ENCODE data around the gene BIN2. TPM values are rescaled to one million over a fixed set of nuclear protein-coding genes. Genes with fewer than 3 reads are reported as not detected.
"Not testable (repeated sequence)": the region's sequence is repeated elsewhere in the genome, so short reads cannot be mapped to it uniquely, and the experiment has no call there.

The BIN2 gene
- total RNA-seq, 3 donors from 2014 or later (not counting 1 experiment from before 2014, with no cell fraction given): 443 to 495 (median 478) TPM

DNA sequence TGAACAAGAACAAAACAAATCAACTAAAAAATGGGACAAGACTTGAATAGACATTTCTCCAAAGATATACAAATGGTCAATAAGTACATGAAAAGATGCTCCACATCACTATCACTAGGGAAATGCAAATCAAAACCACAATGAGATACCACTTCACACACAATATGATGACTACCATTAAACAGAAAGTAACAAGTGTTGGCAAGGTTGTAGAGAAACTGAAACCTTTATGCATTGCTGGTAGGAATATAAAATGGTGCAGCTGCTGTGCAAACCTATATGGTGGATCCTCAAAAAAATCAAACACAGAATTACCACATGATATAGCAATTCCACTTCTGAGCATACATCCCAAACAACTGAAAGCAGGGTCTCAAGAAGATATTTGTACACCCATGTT is 59.0 kb downstream of the BIN2 start:
- Histone ChIP-seq H3K27me3 (ENCODE audit: control insufficient read depth, insufficient read depth, low read length) (no peaks in the 10 kb centered on the region), H3K4me1 (ENCODE audit: control insufficient read depth, insufficient read depth, low read length) (peaks cover 23% of the 10 kb centered on the region), H3K27ac (ENCODE audit: low read length) (peak overlapping the region; percentile 59), H3K4me3 (ENCODE audit: low read length) (no peak overlapping the region), H3K9me3 (ENCODE audit: control insufficient read depth, insufficient read depth, low read length) (no peaks in the 10 kb centered on the region), H3K36me3 (ENCODE audit: control insufficient read depth, insufficient read depth, low read length) (no peaks in the 10 kb centered on the region)
- H3K27ac Mint-ChIP-seq: peak overlapping the region; percentile 92 to 93
- DNase-seq: peak in 1 of 2 donors; percentile 67
- peak overlapping the region; percentile 86 for H3K4me3 Mint-ChIP-seq
- H3K27me3 Mint-ChIP-seq (ENCODE audit: low read depth in 2 of 2): no peaks in the 10 kb centered on the region
- peaks cover 28 to 41% of the 10 kb centered on the region in 2 donors for H3K4me1 Mint-ChIP-seq
- intact Hi-C loops (cut with micrococcal nuclease): loop anchor here (5.0 kb wide), 3 partner anchors 47 to 77 kb away; no protein-coding TSS in a partner anchor
- peak; percentile 85 to 86 (median 85) for ATAC-seq
- TF ChIP-seq, protein P1, sequence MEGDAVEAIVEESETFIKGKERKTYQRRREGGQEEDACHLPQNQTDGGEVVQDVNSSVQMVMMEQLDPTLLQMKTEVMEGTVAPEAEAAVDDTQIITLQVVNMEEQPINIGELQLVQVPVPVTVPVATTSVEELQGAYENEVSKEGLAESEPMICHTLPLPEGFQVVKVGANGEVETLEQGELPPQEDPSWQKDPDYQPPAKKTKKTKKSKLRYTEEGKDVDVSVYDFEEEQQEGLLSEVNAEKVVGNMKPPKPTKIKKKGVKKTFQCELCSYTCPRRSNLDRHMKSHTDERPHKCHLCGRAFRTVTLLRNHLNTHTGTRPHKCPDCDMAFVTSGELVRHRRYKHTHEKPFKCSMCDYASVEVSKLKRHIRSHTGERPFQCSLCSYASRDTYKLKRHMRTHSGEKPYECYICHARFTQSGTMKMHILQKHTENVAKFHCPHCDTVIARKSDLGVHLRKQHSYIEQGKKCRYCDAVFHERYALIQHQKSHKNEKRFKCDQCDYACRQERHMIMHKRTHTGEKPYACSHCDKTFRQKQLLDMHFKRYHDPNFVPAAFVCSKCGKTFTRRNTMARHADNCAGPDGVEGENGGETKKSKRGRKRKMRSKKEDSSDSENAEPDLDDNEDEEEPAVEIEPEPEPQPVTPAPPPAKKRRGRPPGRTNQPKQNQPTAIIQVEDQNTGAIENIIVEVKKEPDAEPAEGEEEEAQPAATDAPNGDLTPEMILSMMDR (IDR thresholded peaks at IDR 0.05): no peak
- peaks cover 0 to 3% of the 10 kb centered on the region in 2 donors for H3K9me3 Mint-ChIP-seq
- H3K36me3 Mint-ChIP-seq: no peaks in the 10 kb centered on the region

DNA sequence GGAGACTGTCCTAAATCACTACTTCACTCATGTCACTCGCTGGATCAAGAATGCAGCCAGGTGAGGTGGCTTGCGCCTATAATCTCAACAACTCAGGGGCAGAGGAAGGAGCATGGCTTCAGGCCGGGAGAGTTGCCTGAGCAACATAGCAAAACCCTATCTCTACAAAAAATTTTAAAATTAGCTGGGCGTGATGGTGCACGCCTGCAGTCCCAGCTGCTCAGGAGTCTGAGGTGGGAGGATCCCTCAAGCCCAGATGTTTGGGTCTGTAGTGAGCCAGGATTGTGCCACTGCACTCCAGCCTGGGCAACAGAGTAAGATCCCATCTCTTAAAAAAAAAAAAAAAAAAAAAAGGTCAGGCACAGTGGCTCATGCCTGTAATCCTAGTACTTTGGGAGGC is 59.7 kb downstream of the BIN2 start:
- ATAC-seq: no peak
- peaks cover 0 to 3% of the 10 kb centered on the region in 2 donors for H3K9me3 Mint-ChIP-seq
- H3K9me3 ChIP-seq (ENCODE audit: control insufficient read depth, insufficient read depth, low read length): no peaks in the 10 kb centered on the region
- no peak overlapping the region for H3K4me3 Mint-ChIP-seq
- DNase-seq: no peak
- no peaks in the 10 kb centered on the region for H3K27me3 Mint-ChIP-seq (ENCODE audit: low read depth in 2 of 2)
- WGBS (ENCODE audit: insufficient coverage): 99% methylated on average over 5 of the region's 5 CpGs
- peaks cover 26 to 38% of the 10 kb centered on the region in 2 donors for H3K4me1 Mint-ChIP-seq
- no peaks in the 10 kb centered on the region for H3K36me3 ChIP-seq (ENCODE audit: control insufficient read depth, insufficient read depth, low read length)
- peak overlapping the region; percentile 92 to 93 for H3K27ac Mint-ChIP-seq
- no peaks in the 10 kb centered on the region for H3K27me3 ChIP-seq (ENCODE audit: control insufficient read depth, insufficient read depth, low read length)
- TF ChIP-seq, protein P1 (IDR thresholded peaks at IDR 0.05): no peak
- no peak overlapping the region for H3K27ac ChIP-seq (ENCODE audit: low read length)
- H3K4me3 ChIP-seq (ENCODE audit: low read length): no peak overlapping the region
- H3K4me1 ChIP-seq (ENCODE audit: control insufficient read depth, insufficient read depth, low read length): peaks cover 20% of the 10 kb centered on the region
- no peaks in the 10 kb centered on the region for H3K36me3 Mint-ChIP-seq
- intact Hi-C loops (cut with micrococcal nuclease): no loop called here

DNA sequence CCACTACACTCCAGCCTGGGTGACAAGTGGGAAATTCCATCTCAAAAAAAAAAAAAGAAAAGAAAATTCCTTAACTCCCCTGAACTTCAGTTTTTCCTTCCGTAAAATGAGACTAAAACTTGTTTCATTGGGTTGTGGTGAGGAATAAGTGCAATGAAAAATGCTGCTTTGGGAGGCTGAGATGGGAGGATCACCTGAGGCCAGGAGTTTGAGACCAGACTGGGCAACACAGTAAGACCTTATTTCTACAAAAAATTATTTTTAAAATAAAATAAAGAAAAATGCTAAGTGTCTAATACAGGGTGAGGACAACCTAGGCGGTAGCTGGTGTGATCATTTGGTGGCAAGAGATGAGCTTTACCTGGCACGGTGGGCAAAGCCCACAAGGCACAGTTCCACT is 60.6 kb downstream of the BIN2 start:
- Histone ChIP-seq H3K36me3 (ENCODE audit: control insufficient read depth, insufficient read depth, low read length) (no peaks in the 10 kb centered on the region), H3K4me3 (ENCODE audit: low read length) (no peak overlapping the region), H3K27ac (ENCODE audit: low read length) (no peak overlapping the region), H3K9me3 (ENCODE audit: control insufficient read depth, insufficient read depth, low read length) (no peaks in the 10 kb centered on the region), H3K4me1 (ENCODE audit: control insufficient read depth, insufficient read depth, low read length) (peaks cover 12% of the 10 kb centered on the region), H3K27me3 (ENCODE audit: control insufficient read depth, insufficient read depth, low read length) (no peaks in the 10 kb centered on the region)
- peaks cover 0 to 3% of the 10 kb centered on the region in 2 donors for H3K9me3 Mint-ChIP-seq
- no peak overlapping the region for H3K27ac Mint-ChIP-seq
- no peak for DNase-seq
- intact Hi-C loops (cut with micrococcal nuclease): no loop called here
- no peaks in the 10 kb centered on the region for H3K36me3 Mint-ChIP-seq
- 89% methylated on average over 3 of the region's 3 CpGs for WGBS (ENCODE audit: insufficient coverage)
- H3K4me3 Mint-ChIP-seq: no peak overlapping the region
- peaks cover 19 to 30% of the 10 kb centered on the region in 2 donors for H3K4me1 Mint-ChIP-seq
- TF ChIP-seq, protein P1 (IDR thresholded peaks at IDR 0.05): no peak
- H3K27me3 Mint-ChIP-seq (ENCODE audit: low read depth in 2 of 2): no peaks in the 10 kb centered on the region
- ATAC-seq: no peak

DNA sequence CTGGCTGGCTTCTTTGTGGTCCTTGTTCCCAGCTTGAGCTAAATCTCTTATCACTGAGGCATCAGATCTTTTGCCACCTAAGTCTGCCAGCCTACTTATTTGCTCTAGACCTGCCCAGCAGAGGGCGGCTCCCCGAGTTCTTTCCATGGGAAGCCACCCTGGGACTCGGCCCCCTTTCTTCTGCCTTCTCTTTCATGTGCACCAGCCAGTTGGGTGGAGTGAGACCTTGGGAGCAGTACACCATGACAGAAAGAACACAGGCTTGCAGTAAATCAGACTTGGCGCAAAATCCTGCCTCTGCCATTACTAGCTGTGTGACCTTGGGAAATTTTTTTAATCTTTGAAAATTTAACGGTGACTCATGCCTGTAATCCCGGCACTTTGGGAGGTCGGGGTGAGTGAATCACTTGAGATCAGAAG is 61.2 kb downstream of the BIN2 start:
- no peak overlapping the region for H3K27ac ChIP-seq (ENCODE audit: low read length)
- peak in 1 of 2 donors; percentile 61 for DNase-seq
- no peak for ATAC-seq
- no peak overlapping the region for H3K4me3 ChIP-seq (ENCODE audit: low read length)
- WGBS (ENCODE audit: insufficient coverage): 69% methylated on average over 7 of the region's 7 CpGs
- intact Hi-C loops (cut with micrococcal nuclease): no loop called here
- peaks cover 14 to 27% of the 10 kb centered on the region in 2 donors for H3K4me1 Mint-ChIP-seq
- H3K9me3 Mint-ChIP-seq: peaks cover 0 to 3% of the 10 kb centered on the region in 2 donors
- no peak overlapping the region for H3K27ac Mint-ChIP-seq
- TF ChIP-seq, protein P1 (IDR thresholded peaks at IDR 0.05): no peak
- no peaks in the 10 kb centered on the region for H3K27me3 Mint-ChIP-seq (ENCODE audit: low read depth in 2 of 2)
- H3K9me3 ChIP-seq (ENCODE audit: control insufficient read depth, insufficient read depth, low read length): no peaks in the 10 kb centered on the region
- H3K27me3 ChIP-seq (ENCODE audit: control insufficient read depth, insufficient read depth, low read length): no peaks in the 10 kb centered on the region
- H3K36me3 ChIP-seq (ENCODE audit: control insufficient read depth, insufficient read depth, low read length): no peaks in the 10 kb centered on the region
- H3K4me3 Mint-ChIP-seq: no peak overlapping the region
- H3K36me3 Mint-ChIP-seq: no peaks in the 10 kb centered on the region
- peaks cover 12% of the 10 kb centered on the region for H3K4me1 ChIP-seq (ENCODE audit: control insufficient read depth, insufficient read depth, low read length)

DNA sequence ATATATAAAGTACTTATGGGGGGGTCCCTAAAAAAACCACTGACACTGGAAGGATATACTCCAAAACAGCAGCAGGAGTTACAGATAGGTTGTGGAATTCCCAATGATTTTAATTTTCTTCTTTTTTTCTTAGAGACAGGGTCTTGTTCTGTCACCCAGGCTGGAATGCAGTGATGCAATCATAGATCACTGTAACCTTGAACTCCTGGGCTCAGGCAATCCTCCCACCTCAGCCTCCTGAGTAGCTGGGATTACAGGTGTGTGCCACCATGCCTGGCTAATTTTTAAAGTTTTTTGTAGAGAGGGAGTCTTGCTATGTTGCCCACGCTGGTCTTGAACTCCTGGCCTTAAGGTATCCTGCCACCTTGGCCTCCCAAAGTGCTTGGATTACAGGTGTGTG is 64.4 kb downstream of the BIN2 start:
- H3K27me3 Mint-ChIP-seq (ENCODE audit: low read depth in 2 of 2); H3K9me3 Mint-ChIP-seq; H3K27ac Mint-ChIP-seq; H3K4me1 ChIP-seq (ENCODE audit: control insufficient read depth, insufficient read depth, low read length); intact Hi-C loops (cut with micrococcal nuclease); DNase-seq; H3K4me3 Mint-ChIP-seq; H3K36me3 ChIP-seq (ENCODE audit: control insufficient read depth, insufficient read depth, low read length); H3K9me3 ChIP-seq (ENCODE audit: control insufficient read depth, insufficient read depth, low read length); H3K27me3 ChIP-seq (ENCODE audit: control insufficient read depth, insufficient read depth, low read length); ATAC-seq; H3K36me3 Mint-ChIP-seq; H3K27ac ChIP-seq (ENCODE audit: low read length); H3K4me3 ChIP-seq (ENCODE audit: low read length): not testable (repeated sequence)
- 100% methylated on average over 1 of the region's 1 CpG for WGBS (ENCODE audit: insufficient coverage)
- H3K4me1 Mint-ChIP-seq: peaks cover 2 to 14% of the 10 kb centered on the region in 2 donors

All from natural killer cell (primary cell).